Stimulated activated CD8-positive, alpha-beta memory T cell treated with anti-CD3 and anti-CD28 coated beads, Interleukin-7, amount 100 ng/mL, for 1 hour (primary cell): Measurements from ENCODE around the gene AOPEP.

Experiments
- DNase-seq, 2 donors: peaks; one replicate each; pipeline ENCODE4 v3.0.0-alpha.2; 2020; ENCODE audit warnings: low read depth in 2 of 2

AOPEP gene

DNA sequence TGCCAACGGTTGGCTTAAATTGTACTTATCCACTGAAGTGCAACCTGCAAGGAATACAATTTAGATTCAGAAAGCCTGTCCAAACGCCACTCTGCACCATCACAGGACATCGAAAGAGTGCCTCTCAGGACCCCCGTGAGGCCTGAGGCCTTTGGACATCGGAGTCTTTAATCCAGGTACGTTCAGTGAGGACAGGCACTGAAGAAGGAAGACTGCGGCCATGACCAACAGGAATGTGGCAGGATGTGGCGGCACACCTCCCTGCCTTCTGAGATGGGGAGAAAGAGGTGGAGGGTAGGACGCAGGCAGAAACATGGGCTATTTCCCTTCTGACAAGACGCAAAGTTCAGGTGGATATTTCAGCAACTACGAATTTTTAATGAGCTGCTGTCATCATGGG lies 385.2 kb downstream of the AOPEP start:
- no peak for DNase-seq

DNA sequence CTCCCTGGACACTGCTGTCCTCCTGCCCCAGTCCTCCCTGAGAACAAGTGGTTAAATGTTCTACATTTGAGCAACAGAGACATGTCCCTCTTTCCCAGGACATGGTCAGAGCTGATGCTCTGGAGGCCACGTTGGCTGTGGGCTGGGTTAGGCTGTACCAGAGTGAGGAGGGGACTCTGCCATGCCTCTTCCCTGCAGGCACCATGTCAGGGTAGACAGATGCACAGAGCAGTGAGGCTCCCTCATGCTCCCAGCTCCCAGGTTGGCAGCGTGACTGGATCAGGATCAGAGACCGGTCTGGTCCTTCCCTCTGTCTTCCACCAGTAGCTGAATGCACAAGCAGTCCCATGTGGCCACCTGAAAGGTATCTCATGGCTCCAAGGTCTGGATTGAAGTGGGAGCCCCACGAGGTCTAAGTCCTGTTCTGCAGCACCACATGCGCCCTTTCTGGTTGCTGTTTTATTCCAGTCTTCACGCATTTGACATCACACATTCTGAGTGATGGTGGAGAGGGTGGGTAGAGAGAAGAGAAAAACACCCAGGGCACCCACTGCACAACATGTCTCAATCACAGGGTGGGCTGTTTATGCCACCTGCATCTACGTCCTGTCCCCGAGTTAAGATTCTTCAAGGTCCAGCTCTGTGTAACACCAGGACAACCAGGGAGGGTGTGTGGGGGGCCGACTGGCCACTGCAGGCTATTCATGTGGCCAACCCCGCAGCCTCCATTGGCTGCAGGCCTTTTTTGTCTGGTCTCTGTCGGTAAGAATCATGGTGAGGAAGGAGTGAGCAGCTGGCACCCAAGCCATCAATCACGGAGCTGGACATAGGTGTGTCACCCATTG lies 386.2 kb downstream of the AOPEP start:
- DNase-seq: no peak

DNA sequence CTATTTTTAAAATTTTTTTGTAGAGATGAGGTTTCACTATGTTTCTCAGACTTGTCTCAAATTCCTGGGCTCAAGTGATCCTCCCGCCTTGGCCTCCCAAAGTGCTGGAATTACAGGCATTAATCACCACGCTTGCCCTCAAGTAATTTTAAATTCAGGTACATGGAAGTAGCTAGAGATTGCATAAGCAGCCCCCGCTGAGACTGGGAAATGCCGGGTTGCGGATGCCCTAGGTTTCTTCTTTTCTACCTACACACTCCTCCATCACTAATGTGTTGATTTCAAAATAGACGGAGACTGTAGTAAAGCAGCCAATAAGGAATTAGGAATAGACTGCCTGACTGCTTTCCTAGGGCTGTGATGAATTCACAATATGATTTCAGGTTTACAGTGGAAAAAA lies 388.6 kb downstream of the AOPEP start:
- no peak for DNase-seq

DNA sequence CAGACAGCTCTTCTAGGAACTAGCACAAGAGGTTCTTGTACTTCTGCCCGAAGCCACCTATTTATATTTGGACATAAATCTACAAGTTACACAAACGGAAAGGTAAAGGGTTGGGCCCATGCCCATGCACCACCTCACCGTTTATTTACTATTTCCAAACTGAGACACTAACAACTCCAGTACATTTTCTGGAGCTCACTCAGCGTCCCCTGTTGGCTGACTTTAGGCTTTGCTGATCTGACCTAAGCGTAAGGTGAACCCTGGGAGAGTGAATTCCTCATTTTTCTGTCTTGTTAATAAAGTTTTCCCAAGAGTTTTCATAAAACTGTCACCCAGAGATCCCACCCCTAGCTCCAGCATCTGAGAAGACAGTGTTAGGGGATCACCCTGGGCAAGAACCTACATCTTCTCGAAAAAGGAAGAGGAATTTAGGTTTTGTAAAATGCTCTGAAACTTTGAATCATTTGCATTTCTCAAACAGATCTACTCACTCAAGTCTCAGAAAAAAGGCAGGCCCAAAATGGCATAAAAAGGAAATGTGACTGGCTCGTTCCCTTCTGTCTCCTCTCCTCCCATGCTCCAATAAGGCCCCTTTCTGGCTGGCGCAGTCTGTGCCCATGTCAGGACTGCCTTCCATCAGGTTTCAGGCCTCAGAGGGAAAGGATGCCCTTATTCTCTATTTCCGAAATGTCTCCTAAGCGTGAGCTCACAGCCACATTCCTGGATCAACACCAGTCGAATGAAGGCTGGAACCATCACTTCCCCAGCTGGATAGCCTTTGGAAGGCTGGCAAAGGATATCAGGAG lies 389.7 kb downstream of the AOPEP start:
- no peak for DNase-seq

DNA sequence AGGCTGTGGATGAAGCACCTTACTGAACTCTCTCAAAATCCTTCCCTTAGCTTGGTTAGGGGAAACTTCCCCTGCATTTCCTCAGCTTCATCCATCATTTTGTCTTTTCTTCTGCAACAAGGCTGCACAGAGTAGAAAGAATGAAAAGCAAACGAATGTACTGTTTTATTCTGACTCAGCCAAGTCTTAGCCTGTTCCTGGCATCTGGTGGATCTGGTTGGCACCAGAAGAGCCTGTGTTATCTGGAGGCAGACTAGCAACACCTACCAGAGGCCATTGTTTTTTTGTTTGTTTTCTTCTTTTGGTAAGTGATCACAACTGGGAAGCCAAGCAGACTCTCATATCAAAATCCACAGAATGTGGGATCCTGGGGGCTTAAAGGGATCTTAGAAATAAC lies 390.3 kb downstream of the AOPEP start:
- no peak for DNase-seq

DNA sequence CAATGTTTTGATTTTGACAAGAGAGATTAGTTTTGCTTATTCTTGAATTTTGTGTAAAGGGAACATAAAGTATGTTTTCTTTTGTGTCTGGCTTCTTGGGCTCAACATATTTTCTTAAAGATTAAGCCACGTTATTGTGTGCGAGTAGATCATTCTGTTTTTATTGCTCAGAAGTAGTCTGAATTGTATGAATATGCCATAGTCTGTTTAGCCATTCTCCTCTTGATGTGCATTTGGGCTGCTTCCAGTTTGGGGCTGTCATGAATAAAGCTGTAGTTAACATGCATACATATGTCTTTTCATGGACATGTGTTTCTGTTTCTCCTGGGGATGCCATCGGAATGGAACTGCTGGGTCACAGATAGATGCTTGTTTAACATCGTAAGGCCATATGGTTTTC lies 392.1 kb downstream of the AOPEP start:
- DNase-seq: no peak

DNA sequence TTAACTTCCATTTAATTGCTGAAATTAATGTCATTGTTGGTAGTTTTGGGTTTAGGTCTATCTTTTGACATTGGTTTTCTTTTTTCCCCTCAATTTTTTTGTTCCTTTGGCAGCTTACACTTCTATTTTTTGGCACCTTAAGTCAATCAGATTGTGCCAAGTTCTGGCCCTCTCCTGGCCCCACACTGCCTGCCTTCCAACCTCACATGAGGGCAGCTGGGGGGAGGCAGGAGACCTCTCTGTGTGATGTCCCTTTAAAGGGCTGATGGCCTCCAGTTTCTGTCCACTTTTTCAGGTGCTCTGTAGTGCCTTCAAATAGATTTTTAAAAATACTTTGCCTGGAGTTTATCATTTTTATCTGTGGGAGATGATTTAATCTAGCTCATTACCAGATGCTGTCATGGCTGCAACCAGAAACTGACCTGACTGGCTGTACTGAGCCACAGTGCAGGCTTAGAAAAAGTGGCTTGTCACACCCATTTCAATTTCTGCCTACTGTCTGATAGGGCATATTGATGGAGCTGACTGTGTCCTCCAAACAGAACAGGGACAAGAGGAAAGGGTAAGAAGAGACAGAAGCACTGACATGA lies 394.4 kb downstream of the AOPEP start:
- no peak for DNase-seq

DNA sequence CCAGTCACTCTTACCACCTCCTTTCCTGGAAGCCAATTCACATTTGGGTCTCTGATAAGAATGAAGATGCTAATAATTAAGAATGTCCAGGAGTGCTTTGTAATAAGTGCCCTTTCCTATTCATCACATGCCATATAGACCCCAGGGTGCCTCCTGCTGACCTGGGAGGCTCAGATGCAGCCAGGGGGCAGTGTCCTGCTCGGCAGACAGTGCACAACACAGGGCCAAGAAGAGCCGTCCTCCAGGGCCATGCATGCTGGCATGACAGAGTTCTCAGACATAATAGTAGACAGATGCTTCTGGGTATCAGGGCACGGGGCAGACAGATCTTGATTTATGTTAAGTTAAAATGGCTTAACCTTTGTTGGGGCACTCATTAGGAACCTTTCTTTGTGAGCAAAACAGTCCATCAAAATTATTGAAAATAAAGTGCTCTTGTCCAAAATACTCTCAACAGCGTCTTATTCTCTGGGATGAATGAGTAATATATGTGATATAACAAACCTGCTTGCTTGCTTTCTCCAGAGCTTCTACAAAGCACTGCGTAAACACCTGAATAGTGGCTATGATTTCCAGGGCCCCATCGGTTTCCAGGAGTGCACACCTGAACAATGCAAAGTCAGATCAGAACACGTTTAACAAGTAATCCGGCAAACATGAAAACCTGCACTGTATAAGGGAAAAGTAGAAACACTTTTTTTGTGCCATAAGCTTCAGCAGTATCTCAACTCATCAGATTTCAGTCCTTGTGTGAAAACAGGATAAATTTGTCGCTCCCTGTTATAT lies 398.3 kb downstream of the AOPEP start:
- DNase-seq: no peak

DNA sequence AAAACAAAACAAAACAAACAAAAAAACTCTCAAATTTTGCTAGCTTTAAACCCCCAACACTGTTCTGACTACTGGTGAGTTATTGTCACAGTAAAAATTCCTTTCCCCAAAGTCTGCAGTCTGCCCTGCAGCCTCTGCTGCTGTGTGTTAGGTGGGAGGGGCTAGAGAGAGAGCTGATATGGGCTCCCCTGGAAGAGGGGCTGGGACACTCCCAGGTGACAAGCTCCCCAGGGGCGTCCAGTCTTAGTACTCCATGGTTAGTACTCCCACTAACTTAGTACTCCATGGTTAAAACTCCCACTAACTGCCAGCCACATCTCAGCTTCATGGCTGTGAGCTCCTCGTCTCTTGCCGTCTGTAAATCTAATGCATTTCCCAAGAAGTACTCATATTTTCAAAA lies 399.2 kb downstream of the AOPEP start:
- no peak for DNase-seq

DNA sequence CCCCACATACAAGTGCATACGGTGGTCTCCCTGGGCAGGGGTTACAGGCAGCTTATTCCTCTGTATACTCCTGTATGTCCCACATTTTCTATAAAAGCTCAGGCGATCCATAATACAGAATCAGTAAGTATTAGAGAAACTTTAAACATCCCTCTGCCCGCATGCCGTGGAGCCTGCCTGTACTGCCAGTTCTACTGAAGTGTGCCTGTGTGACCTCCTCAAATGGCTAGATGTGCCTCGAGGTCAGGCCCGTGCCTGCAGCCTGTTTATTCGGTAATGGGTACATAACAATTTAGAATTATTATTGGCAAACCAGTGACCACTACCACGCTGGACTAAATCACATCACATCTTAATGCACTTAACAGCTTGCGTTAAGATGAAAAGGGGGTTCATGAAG lies 400.2 kb downstream of the AOPEP start:
- no peak for DNase-seq

DNA sequence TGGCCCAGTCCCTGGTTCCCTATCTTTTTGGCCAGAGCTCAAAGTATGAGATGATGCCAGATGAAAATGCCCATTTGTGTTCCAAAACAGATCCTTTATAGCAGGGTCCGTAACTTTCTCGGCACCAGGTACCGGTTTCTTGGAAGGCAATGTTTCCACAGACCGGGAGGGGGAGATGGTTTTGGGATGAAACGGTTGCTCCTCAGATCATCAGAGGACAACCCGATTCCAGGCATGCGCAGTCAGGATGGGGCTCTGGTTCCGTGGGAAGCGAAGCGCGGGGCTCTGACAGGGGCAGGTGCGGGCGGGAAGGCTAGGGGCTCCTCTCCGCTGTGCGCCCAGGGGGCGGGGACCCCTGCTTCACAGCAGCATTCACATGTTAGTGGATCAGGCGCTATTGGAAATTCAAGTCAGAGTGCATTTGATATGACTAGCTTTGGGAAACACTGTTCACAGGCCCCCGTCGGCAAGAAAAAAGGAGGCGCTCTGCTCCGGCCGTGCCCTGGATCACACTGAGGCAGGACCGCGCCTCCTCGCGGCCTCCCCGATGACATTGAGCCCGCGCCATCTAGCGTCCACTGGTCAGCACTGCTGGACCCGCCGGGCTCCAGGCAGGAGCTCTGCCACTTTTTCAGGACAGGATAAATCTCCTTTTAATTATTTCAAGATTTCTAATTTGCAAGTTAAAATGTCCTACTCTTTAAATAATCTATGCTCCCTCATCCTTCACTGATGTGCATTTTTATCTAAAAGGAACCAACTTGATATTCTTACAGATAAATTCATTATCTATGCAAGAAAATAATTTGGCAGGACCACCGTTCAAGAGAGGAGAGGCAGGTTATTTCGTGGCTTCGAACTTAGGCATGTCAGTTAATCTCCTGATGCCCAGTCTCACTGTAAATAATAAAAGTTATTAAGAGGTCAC lies 401.0 kb downstream of the AOPEP start:
- peak; percentile 20 to 48 for DNase-seq

DNA sequence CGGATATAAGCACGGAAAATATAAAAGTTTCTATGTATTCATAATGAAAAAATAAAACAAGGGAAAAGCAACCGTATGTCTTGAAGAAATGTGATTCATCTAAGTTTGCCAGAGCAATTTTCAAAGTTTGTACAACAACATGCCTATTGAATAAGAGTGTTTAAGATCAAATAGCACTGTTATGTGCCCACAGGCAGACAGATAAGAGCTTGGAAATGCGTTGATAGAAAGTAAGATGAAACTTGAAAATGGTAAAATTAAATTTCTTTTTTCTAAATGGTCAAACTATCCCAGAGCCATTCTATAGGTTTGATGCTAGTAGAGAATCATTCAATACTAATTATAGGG lies 401.7 kb downstream of the AOPEP start:
- DNase-seq: no peak

DNA sequence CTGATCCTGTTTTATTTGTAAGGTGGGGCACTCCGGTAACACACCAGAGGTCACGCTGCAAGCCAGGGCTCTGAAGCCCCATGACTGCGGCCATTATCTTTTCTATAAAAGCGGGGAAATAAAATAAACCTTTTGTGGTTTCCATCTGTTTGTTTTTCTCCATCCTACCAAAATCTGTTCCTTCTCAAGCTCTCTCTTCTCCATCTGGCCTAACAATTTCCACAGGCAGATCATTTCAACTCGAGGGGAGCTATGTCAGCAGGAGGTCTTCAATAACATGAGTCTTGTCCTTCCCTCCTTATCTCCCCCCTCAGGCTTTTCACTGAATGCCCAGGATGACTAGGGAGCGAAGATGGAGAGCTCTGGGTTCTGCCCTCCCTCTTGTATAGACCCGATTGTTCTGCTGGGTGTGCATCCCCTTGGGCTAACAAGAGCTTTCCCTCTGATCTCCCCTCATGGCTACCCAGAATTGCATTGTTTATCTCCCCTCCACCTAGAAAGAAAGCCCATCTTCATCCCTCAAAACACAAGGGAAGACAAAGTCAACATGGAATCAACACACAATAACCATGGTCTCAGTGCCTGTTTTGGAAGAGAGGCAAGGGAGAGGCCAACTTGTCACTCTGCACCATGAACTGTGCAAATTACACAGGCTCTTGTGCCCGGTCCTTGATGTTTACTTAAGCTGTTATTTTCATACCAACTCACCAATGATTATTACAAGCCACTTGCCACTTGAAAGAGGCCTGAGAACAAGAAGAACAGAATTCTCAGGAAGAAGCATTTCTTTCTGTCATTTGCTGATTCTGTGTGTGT lies 403.2 kb downstream of the AOPEP start:
- DNase-seq: no peak

DNA sequence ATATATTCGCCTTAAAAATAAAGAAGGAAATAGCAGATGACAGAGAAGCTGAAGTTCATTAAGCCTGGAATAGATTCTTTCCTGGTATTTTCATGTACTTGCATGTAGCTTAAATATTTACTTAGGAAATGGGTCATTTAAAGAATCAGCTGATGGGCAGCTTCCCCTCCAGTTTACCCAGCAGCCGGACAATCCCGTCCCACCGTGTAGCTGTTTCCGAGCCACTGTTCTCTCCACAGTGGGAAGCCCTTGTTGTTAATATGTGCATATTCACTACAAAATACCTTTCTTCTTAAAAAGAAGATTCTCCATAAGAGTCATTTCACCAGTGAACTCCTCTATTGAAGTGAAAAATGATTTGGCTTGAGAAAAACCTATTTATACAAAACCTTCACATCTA lies 404.0 kb downstream of the AOPEP start:
- DNase-seq: no peak

DNA sequence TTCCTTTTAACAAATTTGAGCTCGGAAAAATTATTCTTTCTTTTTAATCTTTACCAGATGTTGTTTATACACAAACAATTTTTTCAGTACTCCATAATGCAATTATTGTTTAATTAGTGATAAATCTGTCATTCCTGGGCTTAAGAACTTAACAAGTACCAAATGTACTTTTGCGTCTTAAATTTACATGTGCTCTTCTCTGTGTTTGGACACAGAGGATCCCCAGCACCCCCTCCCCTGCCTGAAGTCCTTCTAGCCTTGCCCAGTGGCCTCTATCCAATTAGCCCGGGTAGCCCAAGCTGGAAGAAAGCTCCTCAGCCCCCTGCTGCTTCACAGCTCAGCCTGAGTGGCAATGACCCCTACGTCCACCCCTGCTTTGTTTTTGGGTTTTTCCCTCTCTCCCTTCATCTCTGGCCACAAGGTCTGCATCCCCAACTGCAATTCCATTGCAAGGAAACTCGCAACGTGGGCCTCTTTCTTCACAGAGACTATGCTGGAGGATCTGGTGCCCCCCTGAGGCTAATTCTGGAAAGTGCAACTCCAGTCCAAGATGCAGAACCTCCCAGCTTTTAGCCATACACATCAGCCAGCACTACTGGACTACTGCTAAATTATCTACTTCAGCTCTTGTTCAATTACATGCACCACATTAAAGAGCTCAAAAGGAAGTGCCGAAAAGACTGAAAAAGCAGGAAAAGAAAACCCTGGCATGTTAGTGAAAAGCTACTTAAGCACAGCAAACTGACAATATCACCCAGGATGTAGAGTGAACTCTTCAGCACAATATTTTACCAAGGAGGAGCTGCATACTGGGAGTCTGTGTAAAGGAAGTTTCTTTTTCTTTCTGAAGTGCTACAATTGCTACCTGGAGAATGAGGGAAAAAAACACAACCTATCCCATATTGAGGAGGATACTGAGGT lies 404.8 kb downstream of the AOPEP start:
- DNase-seq: peak; percentile 6 to 15

DNA sequence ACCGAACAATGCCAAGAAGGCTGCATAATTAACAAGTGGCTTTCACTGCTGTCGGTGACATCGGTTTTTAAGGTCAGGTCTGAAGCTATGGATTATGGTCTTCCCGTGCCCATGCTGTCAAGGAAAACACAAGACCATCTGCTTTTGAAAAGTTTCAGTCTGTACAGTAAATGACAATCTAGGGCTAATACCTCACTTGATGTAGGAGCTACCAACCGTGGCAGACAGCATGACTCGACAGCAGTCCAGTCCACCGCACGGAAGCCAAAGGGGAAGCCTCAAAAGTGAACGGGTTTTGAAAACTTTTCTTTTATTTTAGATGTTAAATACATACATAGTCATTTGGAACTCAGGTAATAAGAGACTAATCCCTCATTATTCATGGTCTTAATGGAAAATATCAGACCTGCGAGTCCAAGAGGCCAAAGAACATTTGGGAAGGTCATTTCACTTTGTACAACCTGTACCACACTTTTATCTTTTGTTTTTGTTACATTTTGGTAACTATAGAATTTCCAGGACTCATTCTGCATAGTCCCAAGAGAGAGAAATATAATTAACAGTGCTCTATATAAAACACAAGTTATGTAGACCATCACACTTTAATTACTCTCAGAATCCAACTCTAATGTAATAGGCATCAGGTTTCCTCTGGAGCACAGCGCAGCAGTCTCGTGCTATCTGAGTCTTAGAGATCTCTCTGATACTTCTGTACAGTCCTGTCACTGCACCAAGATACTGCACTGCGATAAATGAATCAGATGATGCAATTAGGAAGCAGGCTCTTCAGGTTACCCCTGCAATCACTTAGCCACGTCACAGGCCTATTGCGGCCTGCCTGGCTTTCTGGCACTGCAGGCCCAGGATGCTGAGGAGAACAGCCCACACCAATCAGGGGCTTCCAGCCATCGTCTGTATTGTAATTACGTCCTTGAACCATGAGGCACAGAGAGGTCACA lies 406.1 kb downstream of the AOPEP start:
- no peak for DNase-seq

DNA sequence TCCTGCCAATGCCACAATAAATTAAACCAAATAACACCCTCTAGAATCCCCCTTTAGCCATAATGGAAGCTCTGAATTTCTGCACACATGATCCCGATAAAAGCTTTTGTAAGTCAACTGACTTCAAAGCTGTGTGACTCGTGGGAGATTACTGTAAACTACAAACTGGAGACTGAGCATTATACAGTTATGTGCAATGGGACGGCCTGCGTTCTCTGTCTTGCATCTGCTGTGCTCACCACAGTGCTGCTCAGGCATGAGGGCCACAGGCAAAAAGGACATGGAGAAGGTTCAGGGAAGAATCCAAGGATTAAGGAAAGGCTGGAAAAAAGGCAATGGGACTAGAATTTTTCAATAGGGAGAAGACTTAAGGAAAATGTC lies 406.8 kb downstream of the AOPEP start:
- no peak for DNase-seq

DNA sequence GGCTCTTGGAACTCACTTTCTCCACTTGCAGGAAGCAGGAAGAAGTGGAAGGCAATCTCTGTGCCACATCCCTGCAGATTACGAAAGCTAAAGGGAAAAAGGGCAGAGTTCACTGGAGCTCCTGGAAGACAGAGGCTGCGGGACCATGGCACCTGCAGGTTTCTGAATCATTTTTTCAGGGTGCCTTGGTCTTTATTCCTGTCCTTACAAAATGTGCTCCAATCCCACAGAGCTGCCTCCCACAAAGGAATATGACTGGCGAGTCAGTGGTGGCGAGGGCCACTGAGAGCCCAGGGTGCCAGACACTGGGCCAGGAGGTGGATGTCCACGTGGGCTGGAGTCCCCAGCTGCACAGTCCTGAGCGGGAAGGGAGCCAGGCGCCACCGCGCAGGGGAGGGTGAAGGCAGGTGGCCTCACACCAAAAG lies 408.0 kb downstream of the AOPEP start:
- DNase-seq: no peak
